AG10803 (cell line): ENCODE results near the gene RAET1G.

Experiments
- DNase-seq: peaks from one replicate; pipeline ENCODE4 v3.0.0; 2010; ENCODE audit warnings: low read depth
- H3K4me3 ChIP-seq: 2 replicates; pipeline ENCODE4 v1.5.1; 2011; ENCODE audit warnings: mild to moderate bottlenecking, low read length, control low read depth
- TF ChIP-seq, protein P1 (sequence below): conservative IDR thresholded peaks from 2 replicates; pipeline ENCODE4 v1.5.1; 2011; ENCODE audit warnings: mild to moderate bottlenecking, low read length, control low read depth, inconsistent platforms

RAET1G gene

DNA sequence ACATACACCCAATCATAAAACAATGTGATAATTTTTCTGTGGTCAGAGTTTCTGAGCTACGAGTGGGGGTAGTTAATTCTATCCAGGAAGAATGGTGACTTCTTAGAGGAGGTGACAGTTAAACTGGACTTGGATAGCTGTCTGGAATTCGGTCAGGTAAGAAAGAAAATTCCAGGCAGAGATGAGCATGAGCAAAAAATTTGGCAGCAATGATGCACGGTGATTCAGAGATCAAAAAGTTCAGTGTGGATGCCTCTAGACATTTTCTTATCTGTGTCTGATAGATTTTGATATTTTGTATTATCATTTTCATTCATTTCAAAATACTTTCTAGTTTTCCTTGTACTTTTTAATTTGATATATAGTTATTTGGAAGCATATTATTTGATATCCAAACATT lies 37.0 kb downstream of the RAET1G start:
- H3K4me3 ChIP-seq: no peak overlapping the region
- TF ChIP-seq, protein P1, sequence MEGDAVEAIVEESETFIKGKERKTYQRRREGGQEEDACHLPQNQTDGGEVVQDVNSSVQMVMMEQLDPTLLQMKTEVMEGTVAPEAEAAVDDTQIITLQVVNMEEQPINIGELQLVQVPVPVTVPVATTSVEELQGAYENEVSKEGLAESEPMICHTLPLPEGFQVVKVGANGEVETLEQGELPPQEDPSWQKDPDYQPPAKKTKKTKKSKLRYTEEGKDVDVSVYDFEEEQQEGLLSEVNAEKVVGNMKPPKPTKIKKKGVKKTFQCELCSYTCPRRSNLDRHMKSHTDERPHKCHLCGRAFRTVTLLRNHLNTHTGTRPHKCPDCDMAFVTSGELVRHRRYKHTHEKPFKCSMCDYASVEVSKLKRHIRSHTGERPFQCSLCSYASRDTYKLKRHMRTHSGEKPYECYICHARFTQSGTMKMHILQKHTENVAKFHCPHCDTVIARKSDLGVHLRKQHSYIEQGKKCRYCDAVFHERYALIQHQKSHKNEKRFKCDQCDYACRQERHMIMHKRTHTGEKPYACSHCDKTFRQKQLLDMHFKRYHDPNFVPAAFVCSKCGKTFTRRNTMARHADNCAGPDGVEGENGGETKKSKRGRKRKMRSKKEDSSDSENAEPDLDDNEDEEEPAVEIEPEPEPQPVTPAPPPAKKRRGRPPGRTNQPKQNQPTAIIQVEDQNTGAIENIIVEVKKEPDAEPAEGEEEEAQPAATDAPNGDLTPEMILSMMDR: no peak
- no peak for DNase-seq

DNA sequence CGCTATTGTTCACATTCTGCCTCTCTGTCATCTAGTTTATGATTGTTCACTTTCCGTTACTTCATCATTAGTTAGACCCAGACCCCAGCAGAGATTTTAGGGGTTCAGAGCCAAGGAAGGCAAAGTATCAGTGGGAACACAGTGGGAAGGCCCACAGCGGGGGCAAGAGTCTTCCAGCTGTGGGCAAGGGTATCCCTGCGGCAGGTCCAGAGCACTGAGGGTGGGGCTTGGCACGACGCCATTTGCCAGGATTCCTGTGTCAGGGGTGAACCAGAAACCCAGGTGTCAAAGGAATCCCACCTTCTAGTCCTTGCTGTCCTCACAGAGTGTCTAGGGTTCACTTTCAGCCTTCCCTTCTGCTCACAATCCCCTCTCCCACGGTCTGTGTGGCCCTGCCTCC lies 38.3 kb downstream of the RAET1G start:
- no peak overlapping the region for H3K4me3 ChIP-seq
- TF ChIP-seq, protein P1: no peak
- DNase-seq: no peak

DNA sequence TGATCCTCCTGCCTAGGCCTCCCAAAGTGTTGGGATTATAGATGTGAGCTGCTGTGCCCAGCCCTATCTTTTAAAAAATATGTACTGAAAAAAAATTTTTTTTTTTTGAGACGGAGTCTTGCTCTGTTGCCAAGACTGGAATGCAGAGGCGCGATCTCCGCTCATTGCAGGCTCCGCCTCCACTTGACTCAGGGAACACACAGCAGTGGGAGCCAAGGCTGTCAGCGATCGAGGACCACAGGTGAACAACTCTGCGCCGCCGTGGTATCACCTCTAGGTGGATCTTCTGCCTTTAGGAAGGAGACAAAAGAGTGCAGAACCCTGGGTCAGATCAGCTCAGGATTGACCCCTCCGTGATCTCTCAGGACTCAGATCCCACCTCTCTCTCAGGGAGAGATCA lies 38.7 kb downstream of the RAET1G start:
- H3K4me3 ChIP-seq: no peak overlapping the region
- TF ChIP-seq, protein P1: no peak
- no peak for DNase-seq

DNA sequence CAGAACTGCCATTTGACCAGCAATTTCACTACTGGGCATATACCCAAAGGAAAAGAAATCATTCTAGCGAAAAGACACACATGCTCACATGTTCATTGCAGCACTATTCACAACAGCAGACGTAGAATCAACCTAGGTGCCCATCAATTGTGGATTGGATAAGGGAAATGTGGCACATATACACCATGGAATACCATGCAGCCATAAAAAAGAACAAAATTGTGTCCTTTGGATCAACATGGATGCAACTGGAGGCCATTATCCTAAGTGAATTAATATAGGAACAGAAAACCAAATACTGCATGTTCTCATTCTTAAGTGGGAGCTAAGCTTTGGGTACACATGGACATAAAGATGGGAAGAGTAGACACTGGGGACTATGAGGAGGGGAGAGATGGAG lies 41.1 kb downstream of the RAET1G start:
- DNase-seq: no peak
- no peak overlapping the region for H3K4me3 ChIP-seq
- TF ChIP-seq, protein P1: no peak

DNA sequence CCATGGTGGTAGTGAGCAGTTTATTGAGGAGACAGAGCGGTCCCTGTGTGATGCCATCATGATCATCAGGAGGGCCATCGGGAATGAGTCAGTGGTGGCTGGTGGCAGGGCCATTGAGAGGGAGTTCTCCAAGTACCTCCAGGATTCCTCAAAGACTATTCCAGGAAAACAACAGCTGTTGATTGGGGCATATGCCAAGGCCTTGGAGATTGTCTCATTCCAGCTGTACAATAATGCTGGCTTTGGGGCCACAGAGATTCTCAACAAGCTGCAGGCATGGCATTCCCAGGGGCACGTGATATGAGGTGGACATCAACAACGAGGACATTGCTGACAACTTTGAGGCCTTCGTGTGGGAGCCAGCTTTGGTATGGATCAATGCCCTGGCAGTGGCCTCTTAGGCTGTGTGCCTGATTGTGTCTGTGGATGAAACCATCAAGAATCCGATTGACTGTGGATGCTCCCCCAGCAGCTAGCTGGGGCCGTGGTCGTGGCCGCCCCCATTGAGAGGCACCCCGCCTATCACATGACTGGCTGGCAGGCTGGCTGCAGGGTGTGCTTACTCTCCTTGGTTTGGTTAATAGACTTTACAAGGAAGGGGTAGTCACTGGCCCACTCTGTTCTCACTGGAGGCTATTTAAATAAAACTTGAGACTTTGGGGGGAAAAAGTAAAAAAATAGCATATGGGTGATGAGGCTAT lies 41.7 kb downstream of the RAET1G start:
- no peak for DNase-seq
- TF ChIP-seq, protein P1: no peak
- H3K4me3 ChIP-seq: no peak overlapping the region

DNA sequence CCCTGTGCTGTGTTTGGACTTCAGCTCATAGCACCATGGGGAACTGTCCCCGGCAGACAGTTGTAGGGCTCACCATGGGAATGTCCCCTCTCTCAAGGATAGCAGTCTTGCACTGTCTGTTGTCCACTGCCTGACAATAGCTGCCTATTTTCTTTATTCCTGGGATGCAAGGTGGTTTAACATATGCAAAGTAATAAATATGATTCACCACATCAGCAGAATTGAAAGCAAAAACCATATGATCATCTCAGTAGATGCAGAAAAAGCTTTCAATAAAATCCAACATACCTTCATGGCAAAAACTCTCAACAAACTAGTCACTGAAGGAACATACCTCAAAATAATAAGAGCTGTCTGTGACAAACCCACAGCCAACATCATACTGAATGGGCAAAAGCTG lies 45.3 kb downstream of the RAET1G start:
- no peak for DNase-seq
- TF ChIP-seq, protein P1: no peak
- H3K4me3 ChIP-seq: no peak overlapping the region

DNA sequence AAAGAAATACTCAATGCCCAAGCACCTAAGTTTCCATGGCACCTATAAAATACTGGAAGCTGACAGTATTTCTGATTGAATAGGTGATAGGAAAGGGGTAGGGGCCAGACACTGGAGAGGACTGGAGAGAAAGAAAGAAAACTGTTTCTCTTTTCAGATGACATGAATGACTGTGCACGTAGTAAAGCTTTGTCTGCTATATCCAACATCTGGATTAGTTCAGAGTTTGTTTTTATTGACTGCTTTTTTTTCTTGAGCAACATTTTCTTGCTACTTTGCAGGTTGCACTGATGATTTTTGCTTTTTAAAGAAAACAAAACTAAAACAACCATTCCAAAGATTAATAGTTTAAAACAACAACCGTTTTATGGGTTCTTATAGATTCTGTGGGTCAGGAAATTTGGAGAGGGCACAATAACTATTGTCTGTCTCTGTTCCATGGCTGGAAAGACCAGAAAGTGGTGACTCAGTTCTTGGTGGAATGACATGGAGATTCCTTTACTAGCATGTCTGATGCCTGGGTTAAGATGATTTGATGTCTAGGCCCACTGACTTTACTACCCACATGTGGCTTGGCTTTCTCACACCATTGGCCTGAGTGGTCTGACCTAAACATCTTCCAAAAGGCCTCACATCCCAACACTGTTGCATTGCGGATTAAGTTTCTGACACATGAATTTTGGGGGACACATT lies 46.5 kb downstream of the RAET1G start:
- H3K4me3 ChIP-seq: no peak overlapping the region
- TF ChIP-seq, protein P1: no peak
- DNase-seq: no peak
